WTC11 (cell line): Measurements from ENCODE around the gene TSPO.

Experiments
- CBFB ChIP-seq: sonication (generic); formaldehyde crosslinking; IDR thresholded peaks from 2 replicates; pipeline ENCODE4 v1.8.1; 2022; ENCODE audit warnings: mild to moderate bottlenecking, low read depth, missing genetic modification reagents
- E2F1 ChIP-seq: sonication (generic); formaldehyde crosslinking; IDR thresholded peaks from 2 replicates; pipeline ENCODE4 v1.8.0; 2022; ENCODE audit warnings: mild to moderate bottlenecking, missing genetic modification reagents
- FOXP4 ChIP-seq: sonication (generic); formaldehyde crosslinking; IDR thresholded peaks from 2 replicates; pipeline ENCODE4 v1.8.0; 2022; ENCODE audit warnings: mild to moderate bottlenecking, missing genetic modification reagents
- JUN ChIP-seq: sonication (generic); formaldehyde crosslinking; IDR thresholded peaks from 2 replicates; pipeline ENCODE4 v1.8.0; 2023; ENCODE audit warnings: mild to moderate bottlenecking, missing genetic modification reagents
- NFYB ChIP-seq: sonication (generic); formaldehyde crosslinking; conservative IDR thresholded peaks from 2 replicates; pipeline ENCODE4 v1.8.0; 2022; ENCODE audit warnings: low read depth, missing genetic modification reagents
- SP1 ChIP-seq: sonication (generic); formaldehyde crosslinking; conservative IDR thresholded peaks from 2 replicates; pipeline ENCODE4 v1.8.1; 2022; ENCODE audit warnings: missing genetic modification reagents
- ZNF263 ChIP-seq: sonication (generic); formaldehyde crosslinking; IDR thresholded peaks from 2 replicates; pipeline ENCODE4 v1.8.1; 2022; ENCODE audit warnings: low read depth, mild to moderate bottlenecking, moderate library complexity, missing genetic modification reagents
- ZNF423 ChIP-seq: fragments of 250-450 bp; sonication (Bioruptor Pico); IDR thresholded peaks from 2 replicates; pipeline ENCODE4 v2.1.2; 2022; ENCODE audit warnings: mild to moderate bottlenecking, moderate library complexity
- TF ChIP-seq, protein P1 (sequence below): fragments of 200-600 bp; IDR thresholded peaks from 2 replicates; pipeline ENCODE4 v1.8.0; 2022; ENCODE audit warnings: antibody characterized with exemption
- TF ChIP-seq, protein P2 (sequence below): sonication (generic); formaldehyde crosslinking; IDR thresholded peaks from 2 replicates; pipeline ENCODE4 v1.8.1; 2022; ENCODE audit warnings: low read depth, missing genetic modification reagents, borderline replicate concordance
- TF ChIP-seq, protein P3 (sequence below): sonication (generic); formaldehyde crosslinking; conservative IDR thresholded peaks from 2 replicates; pipeline ENCODE4 v1.8.1; 2022; ENCODE audit warnings: mild to moderate bottlenecking, missing genetic modification reagents
- TF ChIP-seq, protein P4 (sequence below): sonication (generic); formaldehyde crosslinking; IDR thresholded peaks from 2 replicates; pipeline ENCODE4 v1.8.1; 2023; ENCODE audit warnings: mild to moderate bottlenecking, missing genetic modification reagents, moderate library complexity

DNA sequence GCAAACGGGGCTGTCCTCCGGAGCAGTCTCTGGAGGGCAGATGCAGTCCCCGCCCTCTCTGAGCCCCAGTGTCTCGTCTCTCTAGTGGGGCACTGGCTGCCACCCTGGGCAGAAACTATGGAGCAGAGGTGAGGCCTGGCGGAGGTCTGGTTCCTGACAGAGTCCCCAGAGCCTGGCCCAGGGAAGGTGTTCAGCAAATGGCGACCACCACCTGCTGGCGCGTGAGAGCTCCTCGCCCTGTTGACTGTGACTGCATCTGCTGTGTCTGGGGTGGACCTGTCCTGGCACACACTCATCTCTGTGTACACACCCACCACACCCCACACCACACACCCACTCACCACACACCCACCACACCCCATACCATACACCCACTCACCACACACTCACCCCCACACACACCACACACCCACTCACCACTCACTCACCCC lies 53.9 kb downstream of the TSPO start:
- TF ChIP-seq ZNF263 (CRISPR knock-in tag) = no peak
- TF ChIP-seq E2F1 (CRISPR knock-in tag) = no peak
- TF ChIP-seq, protein P1, sequence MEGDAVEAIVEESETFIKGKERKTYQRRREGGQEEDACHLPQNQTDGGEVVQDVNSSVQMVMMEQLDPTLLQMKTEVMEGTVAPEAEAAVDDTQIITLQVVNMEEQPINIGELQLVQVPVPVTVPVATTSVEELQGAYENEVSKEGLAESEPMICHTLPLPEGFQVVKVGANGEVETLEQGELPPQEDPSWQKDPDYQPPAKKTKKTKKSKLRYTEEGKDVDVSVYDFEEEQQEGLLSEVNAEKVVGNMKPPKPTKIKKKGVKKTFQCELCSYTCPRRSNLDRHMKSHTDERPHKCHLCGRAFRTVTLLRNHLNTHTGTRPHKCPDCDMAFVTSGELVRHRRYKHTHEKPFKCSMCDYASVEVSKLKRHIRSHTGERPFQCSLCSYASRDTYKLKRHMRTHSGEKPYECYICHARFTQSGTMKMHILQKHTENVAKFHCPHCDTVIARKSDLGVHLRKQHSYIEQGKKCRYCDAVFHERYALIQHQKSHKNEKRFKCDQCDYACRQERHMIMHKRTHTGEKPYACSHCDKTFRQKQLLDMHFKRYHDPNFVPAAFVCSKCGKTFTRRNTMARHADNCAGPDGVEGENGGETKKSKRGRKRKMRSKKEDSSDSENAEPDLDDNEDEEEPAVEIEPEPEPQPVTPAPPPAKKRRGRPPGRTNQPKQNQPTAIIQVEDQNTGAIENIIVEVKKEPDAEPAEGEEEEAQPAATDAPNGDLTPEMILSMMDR = no peak
- TF ChIP-seq JUN (CRISPR knock-in tag) = no peak
- no peak for TF ChIP-seq SP1 (CRISPR knock-in tag)
- TF ChIP-seq, protein P2, sequence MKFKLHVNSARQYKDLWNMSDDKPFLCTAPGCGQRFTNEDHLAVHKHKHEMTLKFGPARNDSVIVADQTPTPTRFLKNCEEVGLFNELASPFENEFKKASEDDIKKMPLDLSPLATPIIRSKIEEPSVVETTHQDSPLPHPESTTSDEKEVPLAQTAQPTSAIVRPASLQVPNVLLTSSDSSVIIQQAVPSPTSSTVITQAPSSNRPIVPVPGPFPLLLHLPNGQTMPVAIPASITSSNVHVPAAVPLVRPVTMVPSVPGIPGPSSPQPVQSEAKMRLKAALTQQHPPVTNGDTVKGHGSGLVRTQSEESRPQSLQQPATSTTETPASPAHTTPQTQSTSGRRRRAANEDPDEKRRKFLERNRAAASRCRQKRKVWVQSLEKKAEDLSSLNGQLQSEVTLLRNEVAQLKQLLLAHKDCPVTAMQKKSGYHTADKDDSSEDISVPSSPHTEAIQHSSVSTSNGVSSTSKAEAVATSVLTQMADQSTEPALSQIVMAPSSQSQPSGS (CRISPR knock-in tag) = no peak
- no peak for TF ChIP-seq CBFB (CRISPR knock-in tag)
- no peak for TF ChIP-seq ZNF423 (CRISPR knock-in tag)
- TF ChIP-seq, protein P3, sequence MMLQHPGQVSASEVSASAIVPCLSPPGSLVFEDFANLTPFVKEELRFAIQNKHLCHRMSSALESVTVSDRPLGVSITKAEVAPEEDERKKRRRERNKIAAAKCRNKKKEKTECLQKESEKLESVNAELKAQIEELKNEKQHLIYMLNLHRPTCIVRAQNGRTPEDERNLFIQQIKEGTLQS = no peak
- TF ChIP-seq, protein P4, sequence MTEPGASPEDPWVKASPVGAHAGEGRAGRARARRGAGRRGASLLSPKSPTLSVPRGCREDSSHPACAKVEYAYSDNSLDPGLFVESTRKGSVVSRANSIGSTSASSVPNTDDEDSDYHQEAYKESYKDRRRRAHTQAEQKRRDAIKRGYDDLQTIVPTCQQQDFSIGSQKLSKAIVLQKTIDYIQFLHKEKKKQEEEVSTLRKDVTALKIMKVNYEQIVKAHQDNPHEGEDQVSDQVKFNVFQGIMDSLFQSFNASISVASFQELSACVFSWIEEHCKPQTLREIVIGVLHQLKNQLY (CRISPR knock-in tag) = no peak
- no peak for TF ChIP-seq NFYB (CRISPR knock-in tag)
- no peak for TF ChIP-seq FOXP4 (CRISPR knock-in tag)
